ENCODE data around the gene TUBGCP6.

DNA sequence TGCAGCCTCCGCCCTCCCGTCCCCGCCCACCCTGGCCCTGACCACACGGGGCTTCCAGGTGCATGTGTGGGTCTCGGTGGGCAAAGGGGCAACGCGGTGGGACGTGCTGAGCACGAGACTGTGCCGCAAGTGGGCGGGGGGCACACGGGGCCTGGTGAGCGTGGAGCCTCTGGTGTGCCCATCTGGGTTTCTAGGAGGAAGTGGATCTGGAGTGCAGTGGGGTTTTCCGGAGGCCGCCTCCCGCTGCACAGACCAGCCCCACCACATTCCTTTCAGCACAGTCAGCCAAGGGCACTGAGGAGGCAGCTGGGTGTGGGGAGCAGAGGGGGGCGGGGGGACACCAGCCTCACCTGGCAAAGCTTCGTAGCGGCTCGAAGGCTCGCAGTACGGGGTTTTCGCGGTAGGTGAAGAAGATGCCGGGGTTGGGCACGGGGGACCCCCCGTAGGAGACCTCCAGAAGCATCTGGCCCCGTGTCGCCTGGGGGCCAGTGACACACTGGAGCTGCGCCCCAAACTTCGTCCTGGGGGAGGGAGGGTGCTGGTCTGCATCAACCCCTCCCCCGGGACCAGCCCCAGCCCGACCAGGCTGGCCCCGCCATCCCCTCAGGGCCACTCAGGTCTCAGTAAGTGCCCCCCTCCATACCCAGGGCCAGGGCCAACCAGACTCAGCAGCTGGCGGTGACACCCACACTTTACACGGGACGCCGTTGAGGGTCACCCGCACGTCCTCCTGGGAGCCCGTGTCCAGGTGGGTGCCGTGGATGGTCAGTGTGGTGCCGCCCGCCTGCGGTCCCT lies 37.7 kb upstream of the TUBGCP6 start:
- TF ChIP-seq POLR2A (IDR thresholded peaks at IDR 0.05; ENCODE audit: low read length) = no peak
- TF ChIP-seq GATA1 (IDR thresholded peaks at IDR 0.05; ENCODE audit: low read depth, low read length) = no peak
